Ectodermal cell (in vitro differentiated cells): Measurements from ENCODE around the gene WWC2.
A peak's percentile ranks its signal among the peaks of the same experiment; 100 is the strongest.

Experiments used
- H3K27ac ChIP-seq: 2 replicates; pipeline ENCODE4 v1.7.0; 2013; ENCODE audit warnings: mild to moderate bottlenecking, low read depth, low read length; ENCODE audit not compliant: insufficient read depth, poor library complexity, severe bottlenecking
- H3K27me3 ChIP-seq: 2 replicates; pipeline ENCODE4 v1.7.0; 2013; ENCODE audit warnings: mild to moderate bottlenecking, low read length; ENCODE audit not compliant: insufficient read depth, control insufficient read depth, poor library complexity, severe bottlenecking
- H3K36me3 ChIP-seq: one replicate; pipeline ENCODE4 v1.7.0; 2013; ENCODE audit warnings: low read length; ENCODE audit not compliant: control insufficient read depth, insufficient read depth
- H3K4me1 ChIP-seq: one replicate; pipeline ENCODE4 v1.7.0; 2013; ENCODE audit warnings: low read length; ENCODE audit not compliant: control insufficient read depth, insufficient read depth
- H3K4me3 ChIP-seq: 2 replicates; pipeline ENCODE4 v1.7.0; 2013; ENCODE audit warnings: low read depth, low read length, control low read depth; ENCODE audit not compliant: insufficient read depth
- H3K9me3 ChIP-seq: 2 replicates; pipeline ENCODE4 v1.7.0; 2013; ENCODE audit warnings: mild to moderate bottlenecking, low read length, moderate library complexity; ENCODE audit not compliant: control insufficient read depth
- WGBS, 2 experiments: methylation state at CpG; one replicate each; pipeline ENCODE4 v1.1.7; 2013; ENCODE audit warnings: missing lambda C conversion rate in 2 of 2; 5-methylcytosine and 5-hydroxymethylcytosine counted together

Gene WWC2

DNA sequence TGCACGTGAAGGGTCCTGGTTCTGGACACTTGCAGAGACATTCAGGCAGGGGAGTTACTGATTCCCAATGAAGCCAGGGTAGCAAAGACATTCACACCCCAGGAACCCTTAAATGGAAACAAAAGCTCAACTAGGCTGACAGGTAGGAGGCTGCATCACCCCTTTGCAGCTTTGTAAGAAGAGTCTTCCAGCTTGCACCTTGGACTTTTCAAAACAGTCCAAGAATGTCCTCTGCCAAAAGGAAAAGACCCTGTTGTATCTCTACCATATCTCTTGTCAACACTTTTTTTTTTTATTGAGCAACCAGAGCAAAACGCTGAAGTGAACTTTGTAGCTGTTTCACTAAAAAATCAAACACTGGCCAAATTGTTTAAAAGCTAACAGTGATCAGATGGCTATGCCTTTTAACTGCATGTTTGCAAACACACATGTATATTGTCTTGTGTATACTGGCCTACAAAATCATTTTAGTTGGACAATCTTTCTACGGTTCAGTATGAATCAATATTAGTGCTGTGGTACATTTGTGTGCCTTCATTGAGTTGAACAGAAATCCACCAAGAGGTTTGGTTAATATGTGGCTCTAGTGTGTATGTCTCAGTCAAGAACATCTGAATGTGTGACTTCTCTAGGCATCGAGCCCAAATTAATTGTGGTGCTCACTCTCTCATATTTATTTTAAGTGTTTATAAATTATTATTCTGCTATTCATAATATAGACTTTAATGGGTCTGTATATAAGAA lies 18.5 kb upstream of the WWC2 start:
- no peaks in the 10 kb centered on the region for H3K27me3 ChIP-seq
- no peaks in the 10 kb centered on the region for H3K4me1 ChIP-seq
- H3K4me3 ChIP-seq: no peak overlapping the region
- no peaks in the 10 kb centered on the region for H3K9me3 ChIP-seq
- 66 to 78% methylated on average over 3 of the region's 4 CpGs for WGBS, 2 experiments
- H3K36me3 ChIP-seq: no peaks in the 10 kb centered on the region
- no peak overlapping the region for H3K27ac ChIP-seq

DNA sequence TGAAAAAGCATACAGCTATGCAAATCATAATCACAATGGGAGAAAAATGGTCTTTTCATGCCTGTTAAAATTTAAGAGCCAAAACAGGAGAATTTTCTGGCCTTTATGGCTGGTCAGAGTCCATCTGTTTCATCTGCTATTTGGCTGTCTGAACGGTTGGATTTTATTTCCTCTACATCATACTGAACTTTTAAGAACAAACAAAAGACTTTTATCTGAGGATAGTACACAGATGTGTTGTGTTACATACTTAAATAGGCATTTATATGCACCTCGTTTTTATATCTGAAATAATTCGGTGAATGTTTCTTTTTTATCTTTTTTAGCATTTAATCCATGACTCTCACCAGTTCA lies 18.0 kb upstream of the WWC2 start:
- Histone ChIP-seq H3K4me3 (no peak overlapping the region), H3K36me3 (no peaks in the 10 kb centered on the region), H3K4me1 (no peaks in the 10 kb centered on the region), H3K9me3 (no peaks in the 10 kb centered on the region), H3K27ac (no peak overlapping the region), H3K27me3 (no peaks in the 10 kb centered on the region)
- WGBS, 2 experiments: 100% methylated on average over 1 to 3 of the region's 3 CpGs

DNA sequence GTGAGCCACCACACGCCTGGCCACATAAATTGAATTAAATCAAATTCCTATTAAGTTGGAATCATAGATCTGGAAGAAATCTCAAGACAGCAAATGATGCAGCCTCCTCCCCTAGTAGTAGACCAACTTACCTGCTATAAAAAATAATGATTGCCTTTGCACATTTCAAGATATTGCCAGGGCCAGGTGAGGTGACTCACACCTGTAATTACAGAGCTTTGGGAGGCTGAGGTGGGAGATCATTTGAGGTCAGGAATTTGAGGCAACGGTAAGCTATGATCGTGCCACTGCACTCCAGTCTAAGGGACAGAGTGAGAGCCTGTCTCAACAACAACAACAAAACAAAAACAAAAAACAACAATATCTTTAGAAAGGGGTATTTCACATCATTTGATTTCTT lies 17.0 kb upstream of the WWC2 start:
- H3K36me3 ChIP-seq: no peaks in the 10 kb centered on the region
- no peaks in the 10 kb centered on the region for H3K4me1 ChIP-seq
- no peak overlapping the region for H3K4me3 ChIP-seq
- no peak overlapping the region for H3K27ac ChIP-seq
- H3K27me3 ChIP-seq: no peaks in the 10 kb centered on the region
- whole genome bisulfite sequencing, 2 experiments: 87 to 92% methylated on average over 3 of the region's 3 CpGs
- no peaks in the 10 kb centered on the region for H3K9me3 ChIP-seq

DNA sequence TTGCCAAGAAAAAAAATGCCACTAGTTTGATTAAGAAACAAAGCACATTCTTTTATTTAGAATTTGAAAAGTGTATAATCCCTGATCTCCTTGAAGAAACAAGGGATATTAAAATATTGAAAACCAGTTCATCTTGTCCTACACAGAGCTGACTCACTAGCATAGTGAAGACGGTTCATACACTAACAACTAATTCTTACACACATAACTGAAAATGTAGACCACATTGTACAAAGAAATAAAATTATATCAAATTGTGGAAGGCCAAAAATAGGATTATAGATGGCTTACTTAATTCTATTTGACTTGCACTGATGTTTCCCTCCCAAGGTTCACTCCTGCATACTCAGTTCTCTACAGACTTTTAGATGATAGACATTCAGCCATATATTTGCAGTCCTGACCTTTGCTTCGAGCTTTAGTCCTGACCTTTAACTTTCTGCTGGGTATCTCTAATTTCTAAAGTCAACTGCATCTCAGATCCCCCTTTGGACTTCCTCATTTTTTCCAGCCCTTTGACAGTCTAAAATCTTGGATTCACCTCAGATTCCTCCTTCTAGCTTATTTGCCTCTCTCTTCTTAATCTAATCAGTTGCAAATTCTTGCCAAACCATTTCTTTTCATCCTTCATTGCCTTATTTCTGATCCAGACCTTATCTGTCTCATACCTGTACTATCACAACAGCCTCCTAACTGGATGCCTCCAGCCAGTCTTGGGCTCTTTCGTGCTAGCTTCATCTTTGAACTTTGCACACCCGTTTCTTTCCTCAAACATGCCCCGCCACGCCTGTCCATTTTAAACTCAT lies 4.5 kb upstream of the WWC2 start:
- H3K9me3 ChIP-seq: peaks cover under 1% of the 10 kb centered on the region
- WGBS, 2 experiments: 91 to 96% methylated on average over 6 of the region's 6 CpGs
- H3K27me3 ChIP-seq: peaks cover 27% of the 10 kb centered on the region
- peaks cover 6% of the 10 kb centered on the region for H3K4me1 ChIP-seq
- H3K4me3 ChIP-seq: no peak overlapping the region
- no peaks in the 10 kb centered on the region for H3K36me3 ChIP-seq
- no peak overlapping the region for H3K27ac ChIP-seq

DNA sequence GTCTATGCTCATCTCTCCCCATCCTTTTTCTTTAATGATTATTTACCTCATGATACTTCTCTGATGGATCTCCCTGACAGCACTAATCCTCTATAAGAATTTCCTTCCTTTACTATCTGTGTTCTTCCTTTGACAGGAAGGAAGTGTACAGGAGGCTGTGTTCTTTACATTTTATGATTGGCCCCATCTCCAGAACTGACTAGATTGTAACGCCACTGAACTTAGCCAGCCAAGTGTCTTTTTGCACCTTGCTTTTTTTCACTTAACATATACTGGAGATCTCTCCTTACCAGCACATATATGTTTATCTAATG lies 3.9 kb upstream of the WWC2 start:
- Histone ChIP-seq H3K4me1 (peaks cover 6% of the 10 kb centered on the region), H3K4me3 (no peak overlapping the region), H3K36me3 (no peaks in the 10 kb centered on the region), H3K9me3 (no peaks in the 10 kb centered on the region), H3K27ac (no peak overlapping the region), H3K27me3 (peaks cover 27% of the 10 kb centered on the region)
- WGBS, 2 experiments: 100% methylated on average over 1 of the region's 1 CpG

DNA sequence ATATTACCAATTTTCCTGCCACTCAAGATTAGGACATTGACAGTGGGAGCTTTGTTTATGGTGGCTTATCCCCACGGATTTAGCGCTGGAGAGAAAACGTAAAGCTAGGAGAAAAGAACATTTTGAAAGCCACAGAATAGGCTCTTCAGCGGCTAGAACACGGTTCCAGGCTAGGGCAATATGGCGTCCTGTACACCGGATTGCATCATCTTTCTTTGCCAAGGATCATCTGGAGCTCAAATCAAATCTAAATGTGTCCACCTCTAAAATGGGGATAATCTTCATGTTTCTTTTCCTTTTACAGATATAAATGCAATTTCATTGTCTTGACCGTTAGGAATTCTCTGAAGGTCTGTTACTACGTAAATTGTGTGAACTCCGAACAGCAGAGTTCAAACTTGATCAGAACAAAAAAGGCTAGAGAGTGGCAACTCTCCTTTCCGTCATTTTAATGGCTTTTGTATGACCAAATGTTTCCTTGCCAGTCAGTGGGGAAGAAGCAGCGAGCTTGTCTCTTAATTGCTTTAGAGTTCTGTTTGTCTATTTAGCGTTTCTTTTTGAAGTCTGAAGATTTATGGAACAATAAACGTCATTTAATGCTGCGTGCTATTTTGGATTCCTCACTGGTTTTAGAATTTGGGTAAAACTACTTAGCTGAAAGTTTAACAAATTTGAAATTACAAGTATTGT lies 2.6 kb upstream of the WWC2 start:
- Histone ChIP-seq H3K4me3 (no peak overlapping the region), H3K9me3 (no peaks in the 10 kb centered on the region), H3K36me3 (no peaks in the 10 kb centered on the region), H3K27ac (no peak overlapping the region), H3K27me3 (peaks cover 27% of the 10 kb centered on the region), H3K4me1 (peaks cover 12% of the 10 kb centered on the region)
- 79 to 86% methylated on average over 15 of the region's 15 CpGs for WGBS, 2 experiments

DNA sequence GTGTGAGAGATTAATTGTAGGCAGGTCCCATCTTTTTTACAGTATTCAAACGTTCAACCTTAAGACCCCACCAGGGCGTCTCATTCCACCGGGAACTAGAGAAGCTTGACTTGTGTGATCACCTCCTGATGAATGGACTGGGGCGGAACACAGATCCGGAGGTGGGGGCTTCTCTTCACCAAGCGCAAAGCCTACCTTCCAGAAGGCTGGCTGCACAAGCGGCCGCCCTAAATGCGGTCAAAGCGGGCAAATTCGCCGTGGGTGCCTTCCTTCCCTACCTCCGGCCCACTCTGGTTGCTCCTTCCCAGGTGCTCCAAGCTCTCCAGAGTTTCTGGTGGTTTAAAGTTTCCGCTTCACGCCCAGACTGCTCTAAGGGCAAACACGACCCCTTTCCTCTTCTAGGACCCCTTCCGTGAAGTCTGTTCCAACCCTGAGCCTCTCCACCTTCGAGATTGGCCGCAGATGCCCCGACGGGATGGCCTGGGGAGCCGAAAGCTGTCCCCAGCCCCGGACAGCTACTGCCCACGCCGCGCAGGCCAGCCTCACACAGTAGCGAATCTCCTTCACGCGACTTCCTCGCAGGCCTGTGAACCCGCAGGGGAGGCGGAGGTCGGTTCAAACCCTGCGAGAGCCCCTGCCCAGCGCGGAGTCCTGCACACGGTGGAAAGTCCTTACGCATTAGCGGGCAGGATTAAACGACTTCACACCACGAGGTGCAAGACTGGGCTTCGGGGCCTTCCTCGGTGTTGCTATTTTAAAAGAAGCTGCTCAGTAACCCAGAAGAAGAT lies 1.6 kb upstream of the WWC2 start:
- Histone ChIP-seq H3K9me3 (no peaks in the 10 kb centered on the region), H3K27me3 (peaks cover 27% of the 10 kb centered on the region)

DNA sequence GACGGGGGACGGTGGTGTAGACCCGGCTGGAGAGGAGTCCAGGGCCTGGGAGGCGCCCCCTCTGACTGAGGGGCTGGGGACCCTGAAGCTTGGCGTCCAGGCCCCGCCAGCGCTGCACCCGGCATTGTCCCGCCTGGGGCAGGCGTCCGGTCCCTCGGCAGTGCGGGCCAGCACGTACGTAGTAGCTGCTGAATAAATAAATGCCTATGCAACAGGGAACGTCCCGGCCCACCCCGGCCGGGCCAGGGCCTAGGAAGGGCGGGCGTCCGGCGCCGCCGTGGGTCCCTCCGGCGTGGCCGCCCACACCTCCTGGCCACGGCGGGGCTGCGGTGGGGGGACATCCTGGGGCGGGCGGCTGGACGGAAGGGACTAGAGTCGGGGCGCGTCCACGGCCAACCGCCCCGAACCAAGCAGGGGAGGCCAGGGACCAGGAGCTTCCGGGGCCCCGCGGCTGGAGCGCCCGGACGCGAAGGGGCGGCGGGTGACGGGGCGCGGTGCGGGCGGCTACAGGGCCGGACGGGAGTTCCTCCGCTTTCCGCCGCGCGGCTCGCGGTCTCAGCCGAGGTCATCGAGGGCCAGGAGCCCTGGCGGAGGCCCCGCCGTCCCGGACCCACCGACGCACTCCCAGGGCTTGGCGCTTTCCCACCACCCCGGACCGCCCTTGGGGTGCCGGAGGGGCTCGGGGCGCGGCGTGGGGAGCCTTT lies 886 bp upstream of the WWC2 start:
- WGBS, 2 experiments: 0 to 1% methylated on average over 79 of the region's 79 CpGs
- Histone ChIP-seq H3K27me3 (peaks cover 27% of the 10 kb centered on the region), H3K4me3 (peak overlapping the region; percentile 76), H3K9me3 (no peaks in the 10 kb centered on the region), H3K4me1 (peaks cover 12% of the 10 kb centered on the region), H3K36me3 (no peaks in the 10 kb centered on the region), H3K27ac (peak overlapping the region; percentile 94)

More for the DNA sequence above, 1.6 kb upstream of the WWC2 start:
- Histone ChIP-seq H3K36me3 (no peaks in the 10 kb centered on the region), H3K4me3 (peak overlapping the region; percentile 76), H3K4me1 (peaks cover 12% of the 10 kb centered on the region), H3K27ac (no peak overlapping the region)
- 4 to 5% methylated on average over 43 of the region's 43 CpGs for WGBS, 2 experiments

DNA sequence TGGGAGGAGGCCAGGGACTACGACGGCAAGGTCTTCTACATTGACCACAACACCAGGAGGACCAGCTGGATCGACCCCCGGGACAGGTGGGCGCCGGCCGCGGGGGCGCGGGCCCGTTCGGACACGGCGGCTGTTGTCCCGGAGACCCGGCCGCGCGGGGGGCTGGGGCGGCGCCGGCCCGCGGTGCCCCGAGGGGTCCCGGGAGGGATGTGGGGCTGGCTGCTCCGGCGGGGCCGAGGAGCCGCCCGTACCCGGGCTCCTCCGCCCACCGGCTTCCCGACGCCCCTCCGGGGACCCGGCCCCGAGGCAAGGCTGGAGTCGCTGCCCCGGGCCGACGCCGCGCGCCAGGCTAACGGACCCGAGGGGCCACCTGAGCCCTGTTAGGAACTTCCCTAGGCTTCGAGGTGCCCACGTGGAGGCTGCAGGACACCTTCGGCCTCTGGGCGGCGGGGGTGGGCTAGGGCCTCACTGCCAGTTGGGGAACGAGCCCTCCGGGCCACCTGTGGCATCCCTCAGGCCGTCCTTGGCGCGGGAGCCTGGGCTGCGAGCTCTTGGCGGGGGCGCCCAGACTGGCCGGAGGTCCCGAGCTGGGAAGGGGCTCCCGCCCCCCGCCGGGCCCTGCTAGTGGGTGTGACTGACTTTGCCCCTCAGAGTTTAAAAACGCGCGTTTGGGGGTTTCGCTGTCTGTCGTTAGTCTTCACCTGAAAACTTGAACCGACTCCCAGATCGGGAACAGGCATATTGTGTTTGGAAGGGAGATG lies 660 bp downstream of the WWC2 start:
- WGBS, 2 experiments: 0% methylated on average over 73 of the region's 73 CpGs
- Histone ChIP-seq H3K9me3 (no peaks in the 10 kb centered on the region), H3K27me3 (peaks cover 27% of the 10 kb centered on the region), H3K4me3 (peak overlapping the region; percentile 76), H3K4me1 (peaks cover 12% of the 10 kb centered on the region), H3K36me3 (no peaks in the 10 kb centered on the region), H3K27ac (peak overlapping the region; percentile 80)
